Stimulated activated CD8-positive, alpha-beta memory T cell treated with anti-CD3 and anti-CD28 coated beads, Interleukin-12 subunit alpha, Interleukin-12 subunit beta, amount 100 ng/mL, for 24 hours (primary cell): Measurements from ENCODE around the gene RBM25.

Experiments
- DNase-seq: peaks from one replicate; pipeline ENCODE4 v3.0.0-alpha.2; 2020; ENCODE audit errors: extremely low read depth

Gene RBM25

GRCh38 chr14:73102806-73103497 is 44.6 kb downstream of the RBM25 start:
- DNase-seq = no peak

DNA sequence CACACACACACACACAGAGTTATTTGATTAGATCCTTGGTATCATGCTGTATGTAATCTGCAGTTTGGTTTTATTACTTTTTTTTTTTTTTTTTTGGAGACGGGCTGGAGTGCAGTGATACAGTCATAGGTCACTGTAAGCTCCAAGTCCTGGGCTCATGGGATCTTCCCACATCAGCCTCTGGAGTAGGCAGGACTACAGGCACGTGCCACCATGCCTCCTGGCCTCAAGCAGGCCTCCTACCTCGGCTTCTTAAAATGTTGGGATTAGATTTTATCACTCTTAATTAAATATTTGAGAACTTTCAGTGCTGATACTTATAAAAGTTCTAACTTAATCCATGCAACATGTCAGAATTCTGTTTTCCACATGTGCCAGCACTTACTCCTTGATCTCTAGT is 46.7 kb downstream of the RBM25 start:
- DNase-seq = no peak

- no peak for DNase-seq
Measured at GRCh38 chr14:73105727-73106126, 47.4 kb downstream of the RBM25 start.

DNA sequence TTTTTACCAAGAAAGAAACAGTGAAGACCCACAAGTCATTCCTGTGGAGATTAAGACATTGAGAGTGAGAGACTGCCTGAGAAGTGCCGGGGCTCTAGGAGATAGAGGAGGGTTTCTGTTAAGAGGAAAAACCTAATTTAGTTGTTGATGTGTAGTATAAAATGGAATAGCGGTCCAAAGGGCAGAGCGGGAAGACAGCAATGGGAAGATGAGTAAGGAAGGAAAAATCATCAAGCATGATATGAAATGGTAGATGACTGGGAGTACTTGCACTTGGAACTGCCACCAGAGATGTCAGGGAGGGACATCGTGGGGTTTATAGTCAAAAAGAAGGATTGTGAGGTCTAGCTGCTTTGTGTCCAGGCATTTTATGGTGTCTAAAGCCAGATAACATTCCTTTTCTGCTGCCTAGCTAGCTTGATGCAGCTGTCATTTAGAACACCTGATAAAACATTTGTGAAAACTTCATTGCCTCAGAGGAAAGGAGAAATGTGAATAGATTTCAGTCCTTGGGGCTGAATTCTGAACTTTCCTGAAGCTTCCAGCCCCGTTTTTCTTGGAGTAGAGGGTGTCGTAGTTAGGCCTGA is 57.8 kb downstream of the RBM25 start:
- no peak for DNase-seq

DNA sequence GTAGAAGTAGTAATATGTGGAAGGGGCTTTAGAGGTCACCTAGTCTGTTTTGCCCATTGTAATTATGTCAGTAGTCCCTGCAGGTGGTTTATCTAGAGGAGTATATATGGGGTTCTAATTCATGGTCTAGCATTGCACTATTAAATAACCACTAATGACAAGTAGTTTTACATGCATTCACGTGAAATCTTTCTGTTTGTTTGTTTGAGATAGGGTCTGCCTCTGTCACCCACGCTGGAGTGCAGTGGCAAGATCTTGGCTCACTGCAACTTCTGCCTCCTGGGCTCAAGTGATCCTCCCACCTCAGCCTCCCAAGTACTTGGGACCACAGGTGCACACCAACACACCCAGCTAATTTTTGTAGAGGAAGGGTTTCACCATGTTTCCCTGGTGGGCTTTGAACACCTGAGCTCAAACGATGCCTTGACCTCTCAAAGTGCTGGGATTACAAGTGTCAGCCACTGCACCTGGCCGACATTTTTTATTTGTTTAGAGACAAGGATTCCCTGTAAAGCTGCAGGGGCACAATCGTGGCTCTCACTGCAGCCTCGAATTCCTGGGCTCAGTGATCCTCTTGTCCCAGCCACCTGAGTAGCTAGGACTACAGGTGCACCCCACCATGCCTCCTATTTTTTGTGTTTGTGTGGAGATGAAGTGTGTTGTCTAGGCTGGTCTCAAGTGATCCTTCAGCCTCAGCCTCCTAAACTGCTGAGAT is 66.0 kb downstream of the RBM25 start:
- no peak for DNase-seq

DNA sequence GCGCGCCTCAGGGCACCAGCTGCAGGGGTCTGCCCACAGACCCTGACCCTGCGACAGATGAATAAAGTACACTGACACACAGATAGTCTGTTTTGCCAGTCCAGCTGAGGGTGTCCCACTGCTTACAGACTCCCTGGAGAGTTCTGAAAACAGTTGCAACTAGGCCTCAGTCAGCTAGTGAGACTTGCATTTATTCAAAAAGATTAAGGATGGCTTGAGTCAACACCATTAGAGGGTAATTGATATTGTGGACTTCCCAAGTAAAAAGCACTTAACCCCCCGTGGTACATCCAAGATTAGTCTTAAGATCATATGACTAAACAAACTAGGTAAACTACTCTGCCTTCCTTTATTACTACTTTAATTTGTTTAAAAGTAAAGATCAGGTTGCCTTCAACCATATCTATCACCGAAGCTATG is 66.8 kb downstream of the RBM25 start:
- DNase-seq = no peak

DNA sequence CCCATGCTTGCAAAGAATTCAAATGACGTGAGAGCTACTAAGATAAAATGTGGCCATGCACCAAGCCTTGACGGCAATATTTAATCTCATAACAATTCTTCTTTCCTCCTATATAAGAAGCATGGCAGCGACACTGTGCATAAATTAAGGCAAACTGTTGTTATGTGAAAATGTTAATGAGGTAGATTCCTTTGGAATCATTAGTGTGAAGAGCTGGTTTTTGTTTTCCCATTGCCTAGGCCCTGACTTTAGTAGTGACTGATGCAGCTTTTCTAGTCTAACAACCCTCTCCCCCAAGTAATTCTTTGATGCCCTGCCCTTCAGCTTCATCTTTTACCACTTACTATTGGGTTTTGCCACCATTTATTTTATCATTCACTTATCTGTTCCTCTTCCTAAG is 67.4 kb downstream of the RBM25 start:
- DNase-seq = no peak

- no peak for DNase-seq
Measured at GRCh38 chr14:73133795-73134194, 75.5 kb downstream of the RBM25 start.

DNA sequence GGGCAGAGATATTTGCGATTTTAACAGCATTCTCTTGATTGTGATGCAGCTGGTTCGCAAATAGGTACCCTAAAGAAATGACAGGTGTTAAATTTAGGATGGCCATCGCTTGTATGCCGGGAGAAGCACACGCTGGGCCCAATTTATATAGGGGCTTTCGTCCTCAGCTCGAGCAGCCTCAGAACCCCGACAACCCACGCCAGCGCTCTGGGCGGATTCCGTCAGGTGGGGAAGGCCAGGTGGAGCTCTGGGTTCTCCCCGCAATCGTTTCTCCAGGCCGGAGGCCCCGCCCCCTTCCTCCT is 77.7 kb downstream of the RBM25 start:
- no peak for DNase-seq

DNA sequence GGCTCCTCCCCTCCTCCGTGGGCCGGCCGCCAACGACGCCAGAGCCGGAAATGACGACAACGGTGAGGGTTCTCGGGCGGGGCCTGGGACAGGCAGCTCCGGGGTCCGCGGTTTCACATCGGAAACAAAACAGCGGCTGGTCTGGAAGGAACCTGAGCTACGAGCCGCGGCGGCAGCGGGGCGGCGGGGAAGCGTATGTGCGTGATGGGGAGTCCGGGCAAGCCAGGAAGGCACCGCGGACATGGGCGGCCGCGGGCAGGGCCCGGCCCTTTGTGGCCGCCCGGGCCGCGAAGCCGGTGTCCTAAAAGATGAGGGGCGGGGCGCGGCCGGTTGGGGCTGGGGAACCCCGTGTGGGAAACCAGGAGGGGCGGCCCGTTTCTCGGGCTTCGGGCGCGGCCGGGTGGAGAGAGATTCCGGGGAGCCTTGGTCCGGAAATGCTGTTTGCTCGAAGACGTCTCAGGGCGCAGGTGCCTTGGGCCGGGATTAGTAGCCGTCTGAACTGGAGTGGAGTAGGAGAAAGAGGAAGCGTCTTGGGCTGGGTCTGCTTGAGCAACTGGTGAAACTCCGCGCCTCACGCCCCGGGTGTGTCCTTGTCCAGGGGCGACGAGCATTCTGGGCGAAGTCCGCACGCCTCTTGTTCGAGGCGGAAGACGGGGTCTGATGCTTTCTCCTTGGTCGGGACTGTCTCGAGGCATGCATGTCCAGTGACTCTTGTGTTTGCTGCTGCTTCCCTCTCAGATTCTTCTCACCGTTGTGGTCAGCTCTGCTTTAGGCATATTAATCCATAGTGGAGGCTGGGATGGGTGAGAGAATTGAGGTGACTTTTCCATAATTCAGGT is 78.3 kb downstream of the RBM25 start, which contains the start of gene PSEN1:
Gene PSEN1, plus strand, starts transcription at position 121 of the 839 bp plus-strand sequence. CDS start 11,513 bp downstream, outside the sequence.
- DNase-seq = peak; percentile 93

GRCh38 chr14:73140811-73141323 is 82.5 kb downstream of the RBM25 start:
- no peak for DNase-seq

GRCh38 chr14:73142216-73142615 is 83.9 kb downstream of the RBM25 start:
- no peak for DNase-seq

GRCh38 chr14:73143003-73143402 is 84.7 kb downstream of the RBM25 start:
- DNase-seq = no peak

DNA sequence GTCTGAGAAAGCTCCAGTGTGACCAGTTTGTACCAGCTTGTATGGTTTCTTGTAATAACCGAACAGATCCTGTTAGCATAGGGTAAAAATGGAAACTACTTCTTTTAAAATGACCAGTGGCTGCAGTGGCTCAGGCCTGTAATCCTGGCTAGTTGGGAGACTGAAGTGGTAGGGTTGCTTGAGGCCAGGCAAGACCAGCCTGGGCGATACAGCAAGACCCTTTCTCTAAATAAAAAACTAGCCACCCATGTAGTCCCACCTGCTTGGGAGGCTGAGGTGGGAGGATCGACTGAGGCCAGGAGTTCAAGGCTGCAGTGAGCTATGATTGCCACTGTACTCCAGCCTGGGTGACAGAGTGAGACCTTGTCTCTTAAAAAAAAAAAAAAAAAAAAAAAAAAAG is 85.3 kb downstream of the RBM25 start:
- DNase-seq = no peak

DNA sequence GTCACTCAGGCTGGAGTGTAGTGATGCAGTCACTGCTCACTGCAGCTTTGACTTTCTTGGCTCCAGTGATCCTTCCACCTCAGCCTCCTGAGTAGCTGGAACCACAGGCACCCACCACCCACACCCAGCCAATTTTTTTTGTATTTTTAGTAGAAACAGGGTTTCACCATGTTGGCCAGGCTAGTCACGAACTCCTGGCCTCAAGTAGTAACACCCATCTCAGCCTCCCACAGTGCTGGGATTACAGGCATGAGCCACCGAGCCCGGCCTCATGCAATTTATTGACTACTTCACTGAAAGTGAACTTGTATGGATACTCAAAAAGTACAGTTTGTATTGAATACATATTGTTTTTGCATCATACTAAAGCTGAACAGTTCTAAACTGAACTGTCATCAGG is 87.0 kb downstream of the RBM25 start:
- DNase-seq = no peak

DNA sequence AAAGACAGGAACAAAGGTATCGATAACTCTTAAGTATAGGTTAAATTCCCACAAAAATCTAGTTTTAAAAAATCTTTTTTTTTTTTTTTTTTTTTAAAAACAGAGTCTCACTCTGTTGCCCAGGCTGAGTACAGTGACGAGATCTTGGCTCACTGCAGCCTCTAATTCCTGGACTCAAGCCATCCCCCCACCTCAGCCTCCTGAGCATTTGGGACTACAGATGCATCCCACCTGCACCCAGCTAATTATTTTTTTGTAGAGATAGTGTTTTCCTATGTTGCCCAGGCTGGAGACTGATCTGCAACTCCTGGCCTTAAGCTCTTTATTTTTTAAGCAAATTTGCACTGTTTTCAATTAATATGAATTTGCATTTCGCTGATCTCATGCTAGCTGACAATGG is 87.8 kb downstream of the RBM25 start:
- no peak for DNase-seq

GRCh38 chr14:73149753-73150152 is 91.4 kb downstream of the RBM25 start:
- DNase-seq = no peak

DNA sequence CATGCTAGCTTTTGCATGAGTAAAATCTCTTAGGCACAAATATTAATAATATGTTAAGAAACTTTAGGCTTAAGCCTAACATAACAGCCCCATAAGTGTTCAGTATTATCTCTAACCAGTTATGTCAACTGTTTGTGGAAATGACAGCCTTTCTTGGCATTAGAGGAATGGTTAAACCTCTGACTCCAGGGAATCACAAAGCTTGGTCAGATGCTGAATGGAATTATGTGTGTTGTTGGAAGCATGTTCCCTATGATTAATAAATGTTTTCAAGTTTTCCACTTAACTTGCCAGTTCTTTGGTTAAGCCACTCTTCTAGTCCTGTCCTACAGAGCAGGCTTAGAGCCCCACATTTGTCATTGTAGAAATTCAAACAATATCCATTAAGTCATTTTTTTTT is 94.9 kb downstream of the RBM25 start:
- no peak for DNase-seq

DNA sequence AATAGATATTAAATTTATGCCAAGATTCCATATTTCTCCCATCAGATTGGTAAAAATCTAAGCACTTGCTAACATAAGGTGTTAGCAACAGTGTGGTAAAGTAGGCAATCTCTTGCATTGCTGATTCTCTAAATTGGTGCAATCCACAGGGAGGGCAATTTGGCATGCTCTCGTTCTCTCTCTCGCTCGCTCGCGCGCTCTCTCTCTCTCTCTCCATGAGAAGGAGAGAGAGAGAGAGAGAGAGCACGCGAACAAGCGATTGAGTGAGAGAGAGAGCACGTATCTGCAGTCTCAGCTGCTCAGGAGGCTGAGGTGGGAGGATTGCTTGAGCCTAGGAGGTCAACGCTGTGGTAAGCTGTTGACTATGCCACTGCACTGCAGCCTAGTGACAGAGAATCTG is 103.9 kb downstream of the RBM25 start:
- DNase-seq = no peak

GRCh38 chr14:73166399-73166798 is 108.1 kb downstream of the RBM25 start:
- no peak for DNase-seq

- DNase-seq = no peak
Measured at GRCh38 chr14:73167727-73168126, 109.4 kb downstream of the RBM25 start.

GRCh38 chr14:73168274-73168673 is 109.9 kb downstream of the RBM25 start:
- DNase-seq = no peak
